GM23338 (cell line): ENCODE measurements around the gene FMN1. TPM values are rescaled to one million over a fixed set of nuclear protein-coding genes. Genes with fewer than 3 reads are reported as not detected.

ENCODE experiments used
- CREB1 ChIP-seq: fragments of 250-450 bp; sonication (Bioruptor Pico); IDR thresholded peaks from 2 replicates; pipeline ENCODE4 v1.5.0; 2020; ENCODE audit warnings: low read depth, mild to moderate bottlenecking, moderate library complexity
- CTCF ChIP-seq, 2 experiments: fragments of 200-600 bp in 1 of 2; sonication (generic) in 1 of 2; conservative IDR thresholded peaks; 2 replicates each; pipeline versions ENCODE4 v1.5.1 to v1.6.1; 2016 to 2017; ENCODE audit warnings: antibody characterized with exemption in 2 of 2, low read depth in 2 of 2, mild to moderate bottlenecking in 2 of 2, moderate library complexity in 1 of 2
- ETS1 ChIP-seq: IDR thresholded peaks from 2 replicates; pipeline ENCODE4 v1.6.1; 2016; ENCODE audit warnings: antibody characterized with exemption
- JUNB ChIP-seq: IDR thresholded peaks from one replicate; pipeline ENCODE4 v1.6.1; 2016; ENCODE audit warnings: antibody characterized with exemption; ENCODE audit not compliant: unreplicated experiment
- NANOG ChIP-seq: IDR thresholded peaks from 2 replicates; pipeline ENCODE4 v1.6.1; 2016; ENCODE audit warnings: antibody characterized with exemption, borderline replicate concordance
- POLR2AphosphoS5 ChIP-seq: IDR thresholded peaks from 2 replicates; pipeline ENCODE4 v1.6.1; 2016; ENCODE audit warnings: antibody characterized with exemption, low read depth
- STAT1 ChIP-seq: IDR thresholded peaks from one replicate; pipeline ENCODE4 v1.6.1; 2016; ENCODE audit warnings: antibody characterized with exemption; ENCODE audit not compliant: unreplicated experiment
- ZNF462 ChIP-seq: fragments of 250-450 bp; sonication (Bioruptor Pico); IDR thresholded peaks from 2 replicates; pipeline ENCODE4 v1.5.0; 2020; ENCODE audit warnings: mild to moderate bottlenecking, moderate library complexity
- polyA plus RNA-seq: library from polyadenylated mRNA; unstranded; fragments of >200 nt; fragmentation: Nextera tagmentation; extraction: Ambion mirVana; gene quantifications from 2 replicates; pipeline ENCODE4 v1.2.1, GENCODE V29; 2016
- total RNA-seq: library from RNA; depleted of rRNA; stranded (reverse); fragments of >200 nt; shearing (Covaris generic); gene quantifications from 2 replicates; pipeline ENCODE4 v1.2.3, GENCODE V29; 2014

Gene FMN1
- total and polyA plus RNA-seq, 2 experiments from 2014 or later, result 1.2 to 1.6 TPM

- TF ChIP-seq ZNF462, result no peak
- TF ChIP-seq CTCF (conservative IDR thresholded peaks at IDR 0.05; ENCODE audit: low read depth in 2 of 2), result no peak
- no peak for TF ChIP-seq JUNB
- no peak for TF ChIP-seq NANOG
- TF ChIP-seq STAT1, result no peak
- no peak for TF ChIP-seq CREB1 (CRISPR knock-in tag)
- TF ChIP-seq POLR2AphosphoS5, result no peak
- no peak for TF ChIP-seq ETS1
These were observed 228.0 kb downstream of the FMN1 start (continued) for GRCh38 chr15:32966512-32966911.
